Activated CD4-positive, alpha-beta T cell treated with anti-CD3 and anti-CD28 coated beads, Interleukin-2, amount 10 ng/mL, durations not matched to agents 7 days and 5 days (primary cell): ENCODE data around the gene GYS2. TPM values are rescaled to one million over a fixed set of nuclear protein-coding genes. Genes with fewer than 3 reads are reported as not detected.
"Not testable (repeated sequence)": the region's sequence is repeated elsewhere in the genome, so short reads cannot be mapped to it uniquely, and the experiment has no call there.

Source experiments
- CTCF ChIA-PET: fragments of 350-600 bp; sonication (Branson Sonifier 250); formaldehyde crosslinking; loops from one replicate; lab custom pipeline; 2021; ENCODE audit warnings: antibody characterized with exemption; lab: Charles Lee
- POLR2A ChIA-PET: fragments of 350-600 bp; sonication (Branson Sonifier 250); formaldehyde crosslinking; loops from one replicate; lab custom pipeline; 2021; ENCODE audit warnings: antibody characterized with exemption; lab: Charles Lee
- DNase-seq: peaks from one replicate; pipeline ENCODE4 v3.0.0-alpha.2; 2020
- H3K27ac Mint-ChIP-seq: one replicate; pipeline ENCODE4 v1.8.0; 2021; ENCODE audit warnings: mild to moderate bottlenecking, moderate library complexity, mixed read lengths
- H3K27me3 Mint-ChIP-seq: one replicate; pipeline ENCODE4 v1.8.0; 2021; ENCODE audit warnings: mixed read lengths
- H3K36me3 Mint-ChIP-seq: one replicate; pipeline ENCODE4 v1.8.0; 2021; ENCODE audit warnings: low read depth, mixed read lengths
- H3K4me1 Mint-ChIP-seq: one replicate; pipeline ENCODE4 v1.8.0; 2021; ENCODE audit warnings: mixed read lengths
- H3K4me3 Mint-ChIP-seq: one replicate; pipeline ENCODE4 v1.8.0; 2021; ENCODE audit warnings: mild to moderate bottlenecking, moderate library complexity, mixed read lengths
- H3K9me3 Mint-ChIP-seq: one replicate; pipeline ENCODE4 v1.8.0; 2021; ENCODE audit warnings: mixed read lengths
- total RNA-seq, 2 experiments: library from RNA; stranded (reverse); gene quantifications; one replicate each; pipeline ENCODE4 v1.2.3, GENCODE V29; 2021

The GYS2 gene
- total RNA-seq, 2 experiments from 2014 or later = not detected

- Mint-ChIP-seq H3K27me3 (peaks cover 10% of the 10 kb centered on the region), H3K9me3 (no peaks in the 10 kb centered on the region), H3K4me3 (no peak overlapping the region), H3K4me1 (no peaks in the 10 kb centered on the region), H3K36me3 (no peaks in the 10 kb centered on the region), H3K27ac (no peak overlapping the region)
- ChIA-PET POLR2A (no interaction called here), CTCF (no interaction called here)
- DNase-seq = no peak
Observed at GRCh38 chr12:21599143-21599999, 5.3 kb downstream of the GYS2 start.

GRCh38 chr12:21598651-21599050 lies 6.0 kb downstream of the GYS2 start:
- ChIA-PET POLR2A (no interaction called here), CTCF (no interaction called here)
- DNase-seq = no peak
- no peaks in the 10 kb centered on the region for H3K9me3 Mint-ChIP-seq
- H3K27me3 Mint-ChIP-seq = peaks cover 10% of the 10 kb centered on the region
- H3K36me3 Mint-ChIP-seq = no peaks in the 10 kb centered on the region
- no peaks in the 10 kb centered on the region for H3K4me1 Mint-ChIP-seq
- no peak overlapping the region for H3K4me3 Mint-ChIP-seq
- no peak overlapping the region for H3K27ac Mint-ChIP-seq

DNA sequence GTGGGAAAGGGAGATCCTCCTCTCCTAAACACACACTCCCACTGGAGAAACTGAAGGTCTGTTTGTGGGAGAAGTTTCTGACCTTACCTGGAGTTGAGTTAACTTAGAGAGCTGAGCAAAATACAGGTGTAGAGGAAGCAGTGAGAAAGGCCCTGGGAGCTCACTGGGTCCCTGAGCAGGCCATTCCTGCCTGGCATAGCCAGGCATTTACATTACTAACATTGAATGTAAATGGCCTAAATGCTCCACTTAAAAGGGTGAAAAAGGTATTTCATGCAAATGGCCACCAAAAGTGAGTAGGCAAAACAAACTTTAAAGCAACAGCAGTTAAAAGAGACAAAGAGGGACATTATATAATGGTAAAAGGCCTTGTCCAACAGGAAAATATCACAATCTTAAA lies 9.3 kb downstream of the GYS2 start:
- H3K4me3 Mint-ChIP-seq, H3K36me3 Mint-ChIP-seq, H3K27me3 Mint-ChIP-seq, POLR2A ChIA-PET, H3K4me1 Mint-ChIP-seq, CTCF ChIA-PET, DNase-seq, H3K27ac Mint-ChIP-seq: not testable (repeated sequence)
- peaks cover 15% of the 10 kb centered on the region for H3K9me3 Mint-ChIP-seq

GRCh38 chr12:21585485-21585884 lies 19.2 kb downstream of the GYS2 start:
- ChIA-PET CTCF (no interaction called here), POLR2A (no interaction called here)
- Mint-ChIP-seq H3K36me3 (no peaks in the 10 kb centered on the region), H3K27me3 (peaks cover 2% of the 10 kb centered on the region), H3K4me3 (no peak overlapping the region), H3K9me3 (peaks cover 15% of the 10 kb centered on the region), H3K4me1 (no peaks in the 10 kb centered on the region), H3K27ac (no peak overlapping the region)
- DNase-seq = no peak

DNA sequence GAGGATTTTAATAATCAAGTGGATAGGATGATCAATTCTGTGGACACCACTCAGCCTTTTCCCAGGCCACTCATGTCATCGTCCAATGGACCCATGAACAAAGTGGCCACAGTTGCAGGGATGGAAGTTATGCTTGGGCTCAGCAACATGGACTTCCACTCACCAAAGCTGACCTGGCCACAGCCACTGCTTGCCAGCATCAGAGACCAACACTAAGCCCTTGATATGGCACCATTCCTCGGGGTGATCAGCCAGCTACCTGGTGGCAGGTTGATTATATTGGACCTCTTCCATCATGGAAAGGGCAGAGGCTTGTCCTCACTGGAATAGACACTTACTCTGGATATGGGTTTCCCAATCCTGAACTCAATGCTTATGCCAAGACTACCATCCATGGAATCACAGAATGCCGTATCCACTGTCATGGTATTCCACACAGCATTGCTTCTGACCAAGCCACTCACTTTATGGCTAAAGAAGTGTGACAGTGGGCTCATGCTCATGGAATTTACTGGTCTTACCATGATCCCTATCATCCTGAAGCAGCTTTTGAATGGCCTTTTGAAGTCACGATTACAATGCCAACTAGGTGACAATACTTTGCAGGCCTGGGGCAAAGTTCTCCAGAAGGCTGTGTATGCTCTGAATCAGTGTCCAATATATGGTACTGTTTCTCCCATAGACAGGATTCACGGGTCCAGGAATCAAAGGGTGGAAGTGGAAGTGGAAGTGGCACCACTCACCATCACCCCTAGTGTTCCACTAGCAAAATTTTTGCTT lies 20.1 kb downstream of the GYS2 start:
- DNase-seq, H3K27ac Mint-ChIP-seq, H3K4me3 Mint-ChIP-seq, H3K36me3 Mint-ChIP-seq, H3K27me3 Mint-ChIP-seq, H3K4me1 Mint-ChIP-seq, CTCF ChIA-PET, POLR2A ChIA-PET: not testable (repeated sequence)
- H3K9me3 Mint-ChIP-seq = peaks cover 14% of the 10 kb centered on the region

GRCh38 chr12:21583587-21583986 lies 21.1 kb downstream of the GYS2 start:
- Mint-ChIP-seq H3K4me3 (no peak overlapping the region), H3K4me1 (no peaks in the 10 kb centered on the region), H3K9me3 (peaks cover 13% of the 10 kb centered on the region), H3K27ac (no peak overlapping the region), H3K27me3 (peaks cover 9% of the 10 kb centered on the region), H3K36me3 (no peaks in the 10 kb centered on the region)
- ChIA-PET POLR2A (no interaction called here), CTCF (no interaction called here)
- no peak for DNase-seq

- CTCF ChIA-PET = no interaction called here
- POLR2A ChIA-PET = no interaction called here
- Mint-ChIP-seq H3K4me1 (no peaks in the 10 kb centered on the region), H3K27me3 (peaks cover 15% of the 10 kb centered on the region), H3K4me3 (no peak overlapping the region), H3K36me3 (no peaks in the 10 kb centered on the region), H3K27ac (no peak overlapping the region), H3K9me3 (peaks cover 5% of the 10 kb centered on the region)
- no peak for DNase-seq
Observed at GRCh38 chr12:21580748-21581516, 23.7 kb downstream of the GYS2 start.

DNA sequence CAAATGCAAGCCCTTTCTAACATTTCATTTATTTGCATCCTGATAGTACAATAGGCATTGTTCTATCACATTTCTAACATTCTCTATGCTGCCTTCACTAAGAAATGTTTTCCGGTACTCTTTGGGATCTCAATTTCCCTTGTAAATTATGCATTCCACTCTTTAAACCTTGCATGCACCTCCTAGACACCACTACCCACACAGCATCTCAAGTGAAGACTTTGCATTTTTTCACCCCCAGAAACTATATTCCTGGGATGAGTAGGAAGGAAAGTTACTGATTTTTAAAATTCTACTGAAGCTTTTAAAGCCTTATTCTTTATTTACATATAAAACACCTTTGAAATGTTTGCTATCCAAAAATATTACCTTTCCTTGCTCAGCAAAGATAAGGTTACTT lies 27.1 kb downstream of the GYS2 start:
- ChIA-PET POLR2A (no interaction called here), CTCF (no interaction called here)
- no peak overlapping the region for H3K27ac Mint-ChIP-seq
- peaks cover 5% of the 10 kb centered on the region for H3K9me3 Mint-ChIP-seq
- no peaks in the 10 kb centered on the region for H3K36me3 Mint-ChIP-seq
- H3K4me1 Mint-ChIP-seq = no peaks in the 10 kb centered on the region
- H3K27me3 Mint-ChIP-seq = peaks cover 15% of the 10 kb centered on the region
- H3K4me3 Mint-ChIP-seq = no peak overlapping the region
- no peak for DNase-seq

DNA sequence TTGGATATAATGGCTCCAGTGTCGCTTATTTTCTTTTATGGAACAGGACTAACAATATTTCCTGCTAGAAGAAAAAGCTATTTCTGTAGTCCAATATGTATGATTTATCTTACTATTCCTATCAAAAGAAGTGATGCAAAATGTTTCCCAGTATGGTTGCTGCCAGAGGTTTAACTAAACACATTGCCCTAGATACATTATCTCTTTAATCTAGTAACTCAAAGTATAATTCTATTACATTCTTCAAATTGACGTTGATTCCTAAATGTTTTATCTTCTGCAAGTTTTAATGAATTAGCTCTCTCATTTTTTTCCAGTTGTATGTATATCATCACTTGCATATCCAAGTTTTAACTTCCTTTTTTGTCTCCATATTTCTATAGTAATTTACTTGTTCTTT lies 28.2 kb downstream of the GYS2 start:
- ChIA-PET CTCF (no interaction called here), POLR2A (no interaction called here)
- no peaks in the 10 kb centered on the region for H3K36me3 Mint-ChIP-seq
- peaks cover 13% of the 10 kb centered on the region for H3K27me3 Mint-ChIP-seq
- H3K9me3 Mint-ChIP-seq = peaks cover 3% of the 10 kb centered on the region
- no peak overlapping the region for H3K27ac Mint-ChIP-seq
- H3K4me3 Mint-ChIP-seq = no peak overlapping the region
- H3K4me1 Mint-ChIP-seq = no peaks in the 10 kb centered on the region
- no peak for DNase-seq

DNA sequence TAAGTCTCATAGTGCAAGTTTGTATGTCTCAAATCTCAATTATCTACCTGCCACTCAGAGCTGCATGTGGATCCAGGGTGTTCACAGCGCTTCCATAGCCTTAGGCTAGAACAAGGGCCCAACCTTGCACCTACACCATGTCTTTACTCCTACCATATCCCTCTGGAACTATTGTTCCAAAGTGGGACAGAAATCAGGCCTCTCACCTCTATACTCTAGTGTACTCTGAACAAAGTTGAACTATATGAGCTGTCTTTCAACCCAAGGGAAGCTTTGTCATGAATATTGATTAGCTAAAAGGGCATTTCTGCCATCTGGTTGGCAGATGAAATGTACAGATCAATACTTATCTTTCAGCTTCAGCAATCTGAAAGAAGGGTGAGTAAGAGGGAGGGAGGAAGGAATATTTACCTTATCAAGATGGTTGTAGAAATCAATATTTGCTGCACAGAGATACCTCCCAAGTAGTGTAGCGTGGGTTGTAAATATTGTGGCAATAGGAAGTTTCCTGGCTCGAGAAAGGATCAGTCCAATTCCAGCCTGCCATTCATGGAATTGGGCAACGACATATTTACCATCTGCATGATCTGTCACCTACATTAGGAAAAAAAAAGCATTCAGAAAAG lies 30.8 kb downstream of the GYS2 start:
- Mint-ChIP-seq H3K27ac (no peak overlapping the region), H3K4me3 (no peak overlapping the region), H3K36me3 (no peaks in the 10 kb centered on the region), H3K27me3 (peaks cover 7% of the 10 kb centered on the region), H3K4me1 (no peaks in the 10 kb centered on the region), H3K9me3 (no peaks in the 10 kb centered on the region)
- POLR2A ChIA-PET = no interaction called here
- CTCF ChIA-PET = interaction anchor here (1.2 kb wide), 1 partner anchor 14 kb away, joined by 3 read pairs; no protein-coding TSS in a partner anchor
- DNase-seq = no peak

- Mint-ChIP-seq H3K27me3 (peaks cover 1% of the 10 kb centered on the region), H3K4me1 (no peaks in the 10 kb centered on the region), H3K36me3 (no peaks in the 10 kb centered on the region), H3K4me3 (no peak overlapping the region), H3K9me3 (no peaks in the 10 kb centered on the region), H3K27ac (no peak overlapping the region)
- DNase-seq = no peak
- ChIA-PET CTCF (no interaction called here), POLR2A (no interaction called here)
Observed at GRCh38 chr12:21571046-21571445, 33.6 kb downstream of the GYS2 start.

DNA sequence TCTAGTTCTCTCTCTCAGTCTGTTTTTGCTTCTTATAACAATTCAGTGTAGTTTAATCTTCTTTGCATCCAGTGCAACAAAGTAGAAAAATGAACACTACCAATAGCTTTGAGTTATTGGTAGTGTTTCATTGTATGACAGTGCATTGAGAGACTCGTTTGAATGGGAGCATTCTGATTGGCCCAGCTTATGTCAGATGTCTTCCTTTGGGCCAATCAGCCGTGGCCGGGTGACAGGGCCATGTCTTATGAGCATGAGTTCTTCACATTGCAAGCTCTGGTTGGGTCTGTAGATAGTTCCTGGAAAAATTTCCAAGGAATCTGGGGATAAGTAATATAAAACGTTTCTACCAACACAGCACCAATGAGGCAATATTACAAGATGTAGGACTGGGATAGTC lies 36.5 kb downstream of the GYS2 start:
- Mint-ChIP-seq H3K4me1 (no peaks in the 10 kb centered on the region), H3K36me3 (no peaks in the 10 kb centered on the region), H3K27ac (no peak overlapping the region), H3K27me3 (peaks cover 1% of the 10 kb centered on the region), H3K9me3 (no peaks in the 10 kb centered on the region), H3K4me3 (no peak overlapping the region)
- DNase-seq = no peak
- ChIA-PET POLR2A (interaction anchor here (0.6 kb wide), 1 partner anchor 1082 kb away, joined by 3 read pairs; no protein-coding TSS in a partner anchor), CTCF (interaction anchor here (0.7 to 2.3 kb wide), 2 partner anchors 11 to 17 kb away, joined by 4 to 5 read pairs; no protein-coding TSS in a partner anchor)
